Endothelial cell of umbilical vein (primary cell): Measurements from ENCODE around the gene PCDHA7. TPM values are rescaled to one million over a fixed set of nuclear protein-coding genes. Genes with fewer than 3 reads are reported as not detected.

ENCODE experiments used
- BruUV-seq: library from RNA; stranded (reverse); fragments of 400-500 nt; replicated peaks from 2 replicates; lab custom pipeline; 2021; lab: Mats Ljungman, UMichigan
- CTCF ChIA-PET: fragments of 300-600, 350-600 bp; sonication (Branson Sonifier 250); formaldehyde crosslinking; loops from one replicate; lab custom pipeline; 2021; ENCODE audit warnings: antibody characterized with exemption, inconsistent platforms; lab: Charles Lee
- POLR2A ChIA-PET: fragments of 300-600, 350-600 bp; sonication (Branson Sonifier 250); formaldehyde crosslinking; loops from one replicate; lab custom pipeline; 2021; ENCODE audit warnings: antibody characterized with exemption, inconsistent platforms; lab: Charles Lee
- DNase-seq: peaks from one replicate; pipeline ENCODE4 v3.0.0-alpha.2; 2011; ENCODE audit warnings: low read depth, low spot score
- FAIRE-seq: peaks from 2 replicates; lab custom pipeline; 2011; peaks lifted over from hg19 to GRCh38; lab: Jason Lieb, UNC
- H2AFZ ChIP-seq: 2 replicates; pipeline ENCODE4 v1.6.0; 2012; ENCODE audit warnings: low read depth, low read length, control low read depth, inconsistent platforms
- H3K27ac ChIP-seq: 2 replicates; pipeline ENCODE4 v1.5.1; 2011; ENCODE audit warnings: low read depth, mild to moderate bottlenecking, control low read depth, low read length, moderate library complexity; ENCODE audit not compliant: insufficient read depth
- H3K27me3 ChIP-seq, 2 experiments: 2 replicates each; pipeline versions ENCODE4 v1.6.0 to v1.6.1; 2011; ENCODE audit warnings: low read length in 2 of 2, mixed read lengths in 1 of 2; ENCODE audit not compliant: control insufficient read depth in 2 of 2, insufficient read depth in 2 of 2
- H3K36me3 ChIP-seq, 2 experiments: 2 replicates in 1 of 2; 3 replicates in 1 of 2; pipeline ENCODE4 v1.5.1; 2011; ENCODE audit warnings: low read length in 2 of 2, mild to moderate bottlenecking in 1 of 2, moderate library complexity in 1 of 2; ENCODE audit not compliant: control insufficient read depth in 2 of 2, insufficient read depth in 2 of 2; ENCODE audit errors: extremely low read depth in 1 of 2
- H3K4me1 ChIP-seq: 3 replicates; pipeline ENCODE4 v1.5.1; 2011; ENCODE audit warnings: mild to moderate bottlenecking, low read length; ENCODE audit not compliant: control insufficient read depth, insufficient read depth; ENCODE audit errors: extremely low read depth
- H3K4me2 ChIP-seq: 2 replicates; pipeline ENCODE4 v1.6.1; 2011; ENCODE audit warnings: low read length, control low read depth, mixed read lengths; ENCODE audit not compliant: insufficient read depth
- H3K4me3 ChIP-seq, 3 experiments: fragments of 200-600 bp in 1 of 3; sonication (generic), shearing (Covaris generic) in 1 of 3; replicated peaks in 1 of 3; 2 replicates each; pipeline ENCODE4 v1.5.1; 2011 to 2016; ENCODE audit warnings: control low read depth in 3 of 3, low read length in 3 of 3, mild to moderate bottlenecking in 2 of 3, inconsistent platforms in 1 of 3, low read depth in 1 of 3, moderate library complexity in 1 of 3; ENCODE audit not compliant: insufficient read depth in 1 of 3
- H3K79me2 ChIP-seq: 2 replicates; pipeline ENCODE4 v1.6.0; 2012; ENCODE audit warnings: low read length, inconsistent platforms; ENCODE audit not compliant: control insufficient read depth, insufficient read depth
- H3K9ac ChIP-seq: replicated peaks from 2 replicates; pipeline ENCODE3; 2011; ENCODE audit warnings: low read length, control low read depth; ENCODE audit not compliant: insufficient read depth; ENCODE audit errors: extremely low read depth
- H3K9me1 ChIP-seq: replicated peaks from 3 replicates; pipeline ENCODE4 v1.6.0; 2011; ENCODE audit warnings: mild to moderate bottlenecking, low read length; ENCODE audit not compliant: control insufficient read depth, insufficient read depth; ENCODE audit errors: extremely low read depth
- H3K9me3 ChIP-seq: replicated peaks from 2 replicates; pipeline ENCODE4 v1.5.1; 2012; ENCODE audit warnings: low read length, inconsistent platforms; ENCODE audit not compliant: control insufficient read depth, insufficient read depth
- H4K20me1 ChIP-seq: replicated peaks from 2 replicates; pipeline ENCODE3; 2011; ENCODE audit warnings: mild to moderate bottlenecking, low read length; ENCODE audit not compliant: control insufficient read depth, insufficient read depth; ENCODE audit errors: extremely low read depth
- CTCF ChIP-seq, 2 donors: IDR thresholded peaks; 1 replicate in 1 of 2; 2 replicates in 1 of 2; pipeline ENCODE4 v1.5.1; 2011; ENCODE audit warnings: low read length in 2 of 2, mild to moderate bottlenecking in 2 of 2, moderate library complexity in 2 of 2, control low read depth in 1 of 2, inconsistent platforms in 1 of 2, low read depth in 1 of 2; ENCODE audit not compliant: insufficient read depth in 1 of 2; ENCODE audit errors: extremely low read depth in 1 of 2
- EZH2 ChIP-seq: IDR thresholded peaks from 2 replicates; pipeline ENCODE4 v1.6.1; 2012; ENCODE audit warnings: borderline replicate concordance, low read depth, mild to moderate bottlenecking, moderate library complexity, low read length, inconsistent platforms; ENCODE audit not compliant: severe bottlenecking
- FOS ChIP-seq: IDR thresholded peaks from 2 replicates; pipeline ENCODE4 v1.6.1; 2011; ENCODE audit warnings: mild to moderate bottlenecking, low read length, moderate library complexity, borderline replicate concordance; ENCODE audit not compliant: insufficient read depth
- GATA2 ChIP-seq: IDR thresholded peaks from 2 replicates; pipeline ENCODE4 v1.7.0; 2011; ENCODE audit warnings: low read depth, mild to moderate bottlenecking, moderate library complexity, mixed read lengths, low read length; ENCODE audit not compliant: insufficient read length, insufficient read depth
- MYC ChIP-seq: IDR thresholded peaks from one replicate; pipeline ENCODE4 v1.6.1; 2011; ENCODE audit warnings: mild to moderate bottlenecking, low read depth, low read length
- POLR2A ChIP-seq: IDR thresholded peaks from 2 replicates; pipeline ENCODE4 v1.6.1; 2012; ENCODE audit warnings: low read depth, mild to moderate bottlenecking, control low read depth, low read length
- dilution Hi-C: fragments of 300-500 bp; cut with MboI; formaldehyde crosslinking; loops from one replicate; pipeline ENCODE4 v1.15.0; 2019; ENCODE audit warnings: low sequenced_read_pairs; ENCODE audit not compliant: extremely low pct_ligation_motif_present
- intact Hi-C: fragments of 100-400 bp; cut with micrococcal nuclease; formaldehyde crosslinking; loops from one replicate; pipeline ENCODE4 v1.10.0; 2022
- polyA plus RNA-seq, 4 experiments: library from polyadenylated mRNA; depleted of rRNA in 3 of 4; stranded (reverse) in 3 of 4; unstranded in 1 of 4; fragments of >200 nt; gene quantifications; 2 replicates each; pipeline versions ENCODE4 v1.2.1 to v1.2.3, GENCODE V29; 2011 to 2012; ENCODE audit warnings: missing spikeins in 1 of 4
- total RNA-seq: library from RNA; stranded (reverse); gene quantifications from 2 replicates; pipeline ENCODE4 v1.2.3, GENCODE V29; 2021

The PCDHA7 gene
- total and polyA plus RNA-seq, 2 donors (not counting 3 experiments of a cell fraction or from before 2014, with no cell fraction given): 0.07 TPM; not detected in 1

GRCh38 chr5:140827704-140828361 lies 6.2 kb upstream of the PCDHA7 start, which contains the start of gene PCDHA6:
Gene PCDHA6 (plus strand): TSS chr5:140827960. CDS start chr5:140828092, 132 bp downstream.
- H3K9me3 ChIP-seq: no peaks in the 10 kb centered on the region
- no peaks in the 10 kb centered on the region for H3K9me1 ChIP-seq
- dilution Hi-C loops (no loop called here), intact Hi-C loops (no loop called here)
- no peak within 1 kb of the TSS for H3K4me2 ChIP-seq
- TF ChIP-seq CTCF (IDR thresholded peaks at IDR 0.05; ENCODE audit: extremely low read depth in 1 of 2, insufficient read depth in 1 of 2, low read depth in 1 of 2, low read length in 2 of 2) (peak in 1 of 2 donors; percentile 4), POLR2A (no peak)
- H3K4me1 ChIP-seq: no peaks in the 10 kb centered on the region
- ChIA-PET POLR2A (no interaction called here), CTCF (interaction anchor here (0.8 to 1.4 kb wide), 2 partner anchors 20 to 42 kb away, joined by 3 to 4 read pairs; partner anchors contain the start of gene PCDHA1)
- H3K27me3 ChIP-seq: no peaks in the 10 kb centered on the region
- no peaks in the 10 kb centered on the region for H3K36me3 ChIP-seq
- FAIRE-seq (no peak), DNase-seq (peak; percentile 4)
- no peaks in the 10 kb centered on the region for H4K20me1 ChIP-seq
- no TSS peak for BruUV-seq
- no peak within 1 kb of the TSS for H2AFZ ChIP-seq
- H3K79me2 ChIP-seq: no peaks in the 10 kb centered on the region
- no peak within 1 kb of the TSS for H3K4me3 ChIP-seq
- H3K9ac ChIP-seq: no peak within 1 kb of the TSS
- no peak within 1 kb of the TSS for H3K27ac ChIP-seq

- no peak overlapping the region for H3K9ac ChIP-seq
- POLR2A ChIA-PET: no interaction called here
- CTCF ChIA-PET: interaction anchor here (0.8 to 1.4 kb wide), 2 partner anchors 19 to 43 kb away, joined by 3 to 4 read pairs; partner anchors contain the start of gene PCDHA1
- H3K27me3 ChIP-seq: no peaks in the 10 kb centered on the region
- H3K27ac ChIP-seq: no peak overlapping the region
- no peaks in the 10 kb centered on the region for H3K9me3 ChIP-seq
- no peaks in the 10 kb centered on the region for H3K9me1 ChIP-seq
- no peak for DNase-seq
- no peaks in the 10 kb centered on the region for H4K20me1 ChIP-seq
- H3K4me2 ChIP-seq: no peak overlapping the region
- TF ChIP-seq FOS (no peak), CTCF (IDR thresholded peaks at IDR 0.05; ENCODE audit: extremely low read depth in 1 of 2, insufficient read depth in 1 of 2, low read depth in 1 of 2, low read length in 2 of 2) (no peak), EZH2 (no peak), POLR2A (no peak), GATA2 (no peak), MYC (no peak)
- H3K4me1 ChIP-seq: no peaks in the 10 kb centered on the region
- no peaks in the 10 kb centered on the region for H3K36me3 ChIP-seq
- FAIRE-seq: no peak
- H3K4me3 ChIP-seq: no peak overlapping the region
- no peak overlapping the region for H2AFZ ChIP-seq
- H3K79me2 ChIP-seq: no peaks in the 10 kb centered on the region
- no TSS peak for BruUV-seq
- dilution Hi-C loops (no loop called here), intact Hi-C loops (no loop called here)
Observed at GRCh38 chr5:140828362-140828737, 5.7 kb upstream of the PCDHA7 start.
